ENCODE measurements around the gene RABGAP1L. TPM values are rescaled to one million over a fixed set of nuclear protein-coding genes. Genes with fewer than 3 reads are reported as not detected.
"Not testable (repeated sequence)": the region's sequence is repeated elsewhere in the genome, so short reads cannot be mapped to it uniquely, and the experiment has no call there.

RABGAP1L gene
- 10 to 100 TPM; 21.6 to 29.8 (median 29.6) TPM for polyA plus RNA-seq (ENCODE audit: insufficient read length in 4 of 4)

DNA sequence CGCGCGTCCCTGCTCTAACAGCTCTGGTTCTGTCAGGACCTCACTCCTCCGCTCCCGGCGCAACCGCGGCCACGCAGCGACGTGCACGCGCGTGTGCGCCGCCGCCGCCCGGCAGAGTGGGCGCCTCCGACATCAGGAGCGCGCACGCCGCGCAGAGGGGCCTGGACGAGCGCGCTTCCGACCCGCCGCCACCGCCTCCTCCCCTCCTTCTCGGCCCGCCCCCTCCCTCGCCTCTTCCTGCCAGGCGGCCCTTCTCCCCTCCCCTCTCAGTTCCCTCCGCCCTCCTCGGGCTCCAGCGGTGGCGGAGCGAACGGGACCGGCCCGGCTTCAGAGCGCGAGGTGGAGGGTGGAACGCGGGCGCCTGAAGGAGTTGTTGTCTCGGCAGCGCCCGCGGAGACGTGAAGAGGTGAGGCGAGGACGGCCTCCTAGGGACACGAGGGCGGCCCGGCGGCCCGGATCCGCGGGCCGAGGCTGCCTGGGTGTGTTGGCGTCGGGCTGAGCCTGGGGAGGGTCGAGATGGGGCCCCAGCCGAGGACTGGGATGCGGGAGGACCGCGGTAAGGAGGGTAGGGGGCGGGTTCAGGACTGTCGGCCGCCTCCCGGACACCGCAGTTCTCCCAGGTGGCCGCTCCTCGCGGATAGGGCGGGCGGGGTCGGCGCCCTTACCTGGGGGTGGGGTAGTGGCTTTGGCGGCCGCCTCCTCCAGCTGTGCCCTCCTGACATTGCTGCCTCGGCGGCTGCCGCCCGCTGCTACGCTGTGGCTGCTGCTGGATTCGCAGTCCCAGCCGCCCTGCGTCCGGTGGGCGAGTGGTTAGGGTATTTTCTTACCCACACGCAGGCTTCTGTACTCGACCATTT lies at the start of gene RABGAP1L:
Gene RABGAP1L, plus strand, starts transcription at position 269 of the 857 bp plus-strand sequence.
- peak; percentile 88 to 93 (median 92) for DNase-seq (ENCODE audit: low read depth in 4 of 4, low spot score in 3 of 4)

DNA sequence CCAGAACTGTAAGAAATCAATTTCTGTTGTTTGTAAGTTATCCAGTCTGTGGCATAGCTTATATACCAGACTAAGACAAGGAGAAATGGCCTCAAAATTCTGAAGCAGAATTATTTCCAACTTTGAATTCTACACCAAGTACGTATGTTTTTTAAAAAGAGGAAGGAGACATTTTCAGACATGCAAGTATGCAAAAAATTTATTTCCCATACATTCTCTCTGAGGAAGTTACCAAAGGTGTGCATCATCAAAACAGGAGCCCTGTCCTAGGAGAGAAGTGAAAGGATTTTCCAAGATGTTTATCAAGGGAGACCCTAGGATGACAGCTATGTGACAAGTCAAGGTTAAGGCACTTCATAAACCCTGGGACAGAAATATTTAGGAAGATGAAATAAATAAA lies 49.3 kb upstream of the RABGAP1L start:
- DNase-seq (ENCODE audit: low read depth in 4 of 4, low spot score in 3 of 4) = no peak

DNA sequence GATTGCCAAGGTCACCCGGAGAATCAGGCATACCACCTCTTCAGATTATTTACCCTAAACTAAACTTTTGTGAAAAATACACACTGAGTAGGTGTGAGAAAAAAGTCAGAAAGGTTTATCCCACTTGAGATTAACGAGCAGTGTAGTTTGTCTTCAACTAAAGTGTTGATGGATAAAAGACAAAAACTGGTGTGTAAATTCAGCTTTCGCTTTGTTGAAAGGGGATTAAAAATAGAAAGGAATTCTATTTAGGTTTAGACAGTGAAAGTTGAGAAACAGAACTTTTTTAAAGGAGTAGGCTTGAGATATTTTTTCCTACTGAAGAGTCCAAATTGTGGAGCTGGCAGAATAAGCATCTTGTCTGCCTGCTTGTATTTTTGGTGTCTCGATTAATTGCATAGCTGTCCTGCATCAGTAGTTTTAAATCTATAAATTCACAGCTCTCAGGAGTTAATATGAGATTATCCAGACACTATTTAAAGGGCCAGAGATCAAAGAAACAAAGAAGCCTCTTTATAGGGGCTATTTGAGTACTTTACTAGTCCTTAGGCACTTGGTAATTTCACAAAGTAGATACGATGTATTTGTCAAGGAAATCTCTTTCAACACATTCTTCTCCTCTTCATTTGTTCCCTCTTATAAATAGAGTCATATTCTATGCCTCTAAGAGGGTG lies 46.7 kb upstream of the RABGAP1L start:
- no peak for DNase-seq (ENCODE audit: low read depth in 4 of 4, low spot score in 3 of 4)

DNA sequence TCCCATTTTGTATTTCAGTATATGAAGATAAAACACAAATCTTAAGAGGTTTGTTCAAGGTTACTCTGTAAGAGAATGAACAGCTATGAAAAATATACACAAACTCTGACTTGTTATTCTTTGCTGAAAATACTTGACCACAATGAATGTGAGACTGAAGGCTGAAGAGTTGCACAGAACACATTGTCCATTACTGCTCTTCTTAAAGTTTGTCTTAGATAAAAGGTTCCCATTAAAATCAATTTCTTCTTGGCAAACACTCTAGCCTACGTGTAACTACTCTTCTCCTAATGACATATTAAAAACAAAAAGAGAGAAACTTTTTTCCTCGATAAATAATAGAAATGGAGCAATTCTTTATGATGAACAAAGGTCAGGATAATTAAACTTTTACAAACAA lies 45.2 kb upstream of the RABGAP1L start:
- DNase-seq (ENCODE audit: low read depth in 4 of 4, low spot score in 3 of 4) = no peak

DNA sequence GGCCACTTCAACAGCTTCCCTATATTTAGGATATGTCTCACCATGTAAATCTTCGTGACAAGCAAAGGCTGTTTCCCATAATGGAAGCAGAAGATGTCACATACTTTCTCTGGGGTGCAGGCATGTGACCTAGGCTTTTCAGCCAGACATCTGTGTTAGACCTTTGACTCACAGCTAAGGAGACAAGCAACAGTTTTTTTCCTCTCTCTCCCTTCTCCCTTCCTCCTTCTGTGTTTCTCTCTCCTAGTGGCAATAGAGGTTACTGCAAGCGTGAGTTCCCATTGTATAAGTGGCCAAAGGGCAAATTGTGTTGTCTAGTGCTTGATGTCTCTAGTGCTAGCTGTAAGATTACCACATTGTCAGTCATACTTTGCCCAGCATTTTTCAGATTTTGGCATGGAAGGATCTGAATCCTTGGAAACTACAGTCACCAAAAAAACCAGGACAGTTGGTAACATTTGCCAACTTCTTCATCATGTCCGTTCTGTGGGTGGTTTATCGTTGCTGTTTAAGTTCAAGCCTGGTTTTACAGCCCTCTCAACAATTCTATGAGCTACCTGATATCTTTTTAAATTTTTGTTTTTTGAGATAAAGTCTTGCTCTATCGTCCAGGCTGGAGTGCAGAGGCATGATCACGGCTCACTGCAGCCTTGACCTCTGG lies 44.4 kb upstream of the RABGAP1L start:
- no peak for DNase-seq (ENCODE audit: low read depth in 4 of 4, low spot score in 3 of 4)

DNA sequence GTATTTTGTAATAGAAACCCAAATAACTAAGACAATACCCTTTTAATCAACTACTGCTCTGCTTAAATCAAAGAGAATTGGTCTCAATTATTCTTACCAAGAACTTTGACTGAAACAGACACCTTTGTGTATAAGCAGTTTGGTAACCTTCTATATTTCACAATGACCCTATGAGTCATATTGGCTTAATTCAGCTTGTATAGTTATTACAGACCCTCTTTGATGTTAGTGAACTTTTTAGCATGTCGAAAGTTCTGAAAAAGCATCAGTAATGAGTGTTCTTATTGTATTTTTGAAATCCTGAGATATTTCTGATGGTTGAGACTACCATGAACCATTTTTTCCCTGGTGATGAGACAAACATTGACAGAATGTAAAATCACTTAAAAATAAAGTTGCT lies 43.3 kb upstream of the RABGAP1L start:
- no peak for DNase-seq (ENCODE audit: low read depth in 4 of 4, low spot score in 3 of 4)

DNA sequence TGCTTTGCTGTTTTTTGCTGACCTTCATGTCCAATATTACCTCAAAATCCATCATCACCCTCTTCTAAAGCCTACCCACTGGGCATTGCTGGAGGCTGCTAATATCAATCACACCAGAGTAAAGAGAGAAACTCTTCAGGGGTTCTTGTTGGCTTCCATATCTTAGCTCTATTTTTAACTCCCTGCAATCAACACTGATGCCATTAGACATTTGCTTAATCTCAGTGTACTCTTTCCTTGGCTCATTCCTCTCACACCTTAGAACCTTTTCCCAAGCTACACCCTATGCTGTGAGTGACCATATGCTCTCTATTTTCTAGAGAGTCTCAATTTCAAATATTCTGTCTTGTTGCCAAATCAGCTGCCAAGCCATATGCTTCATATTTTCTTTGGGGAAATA lies 40.6 kb upstream of the RABGAP1L start:
- no peak for DNase-seq (ENCODE audit: low read depth in 4 of 4, low spot score in 3 of 4)

DNA sequence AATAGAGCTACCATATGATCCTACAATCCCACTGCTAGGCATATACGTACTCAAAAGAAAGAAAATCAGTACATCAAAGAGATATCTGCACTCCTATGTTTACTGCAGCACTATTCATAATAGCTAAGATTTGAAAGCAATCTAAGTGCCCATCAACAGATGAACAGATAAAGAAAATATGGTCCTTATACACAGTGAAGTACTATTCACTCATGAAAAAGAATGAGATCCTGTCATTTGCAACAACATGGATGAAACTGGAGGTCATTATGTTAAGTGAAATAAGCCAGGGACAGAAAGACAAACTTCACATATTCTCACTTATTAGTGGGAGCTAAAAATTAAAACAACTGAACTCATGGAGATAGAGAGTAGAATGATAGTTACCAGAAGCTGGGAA lies 37.0 kb upstream of the RABGAP1L start:
- DNase-seq (ENCODE audit: low read depth in 4 of 4, low spot score in 3 of 4) = not testable (repeated sequence)

DNA sequence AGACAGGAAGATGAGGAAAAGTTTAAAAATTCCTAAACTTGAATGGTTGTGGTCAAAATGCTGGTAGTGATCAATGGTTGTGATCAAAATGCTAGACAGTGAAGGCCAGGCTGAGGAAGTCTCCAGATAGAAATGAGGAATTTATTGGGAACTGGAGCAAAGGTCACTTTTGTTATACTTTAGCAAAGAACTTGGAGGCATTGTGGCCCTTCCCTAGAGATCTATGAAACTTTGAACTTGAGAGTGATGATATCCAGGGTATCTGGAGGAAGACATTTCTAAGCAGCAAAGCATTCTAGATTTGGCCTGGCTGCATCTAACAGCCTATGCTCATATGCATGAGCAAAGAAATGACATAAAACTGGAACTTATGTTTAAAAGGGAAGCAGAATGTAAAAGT lies 35.5 kb upstream of the RABGAP1L start:
- no peak for DNase-seq (ENCODE audit: low read depth in 4 of 4, low spot score in 3 of 4)

DNA sequence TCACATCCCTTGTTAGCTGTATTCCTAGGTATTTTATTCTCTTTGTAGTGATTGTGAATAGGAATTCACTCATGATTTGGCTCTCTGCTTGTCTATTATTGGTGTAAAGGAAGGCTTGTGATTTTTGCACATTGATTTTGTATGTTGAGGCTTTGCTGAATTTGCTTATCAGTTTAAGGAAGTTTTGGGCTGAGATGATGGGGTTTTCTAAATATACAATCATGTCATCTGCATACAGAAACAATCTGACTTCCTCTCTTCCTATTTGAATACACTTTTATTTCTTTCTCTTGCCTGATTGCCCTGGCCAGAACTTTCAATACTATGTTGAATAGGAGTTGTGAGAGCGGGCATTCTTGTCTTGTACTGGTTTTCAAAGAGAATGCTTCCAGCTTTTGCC lies 32.1 kb upstream of the RABGAP1L start:
- not testable (repeated sequence) for DNase-seq (ENCODE audit: low read depth in 4 of 4, low spot score in 3 of 4)

DNA sequence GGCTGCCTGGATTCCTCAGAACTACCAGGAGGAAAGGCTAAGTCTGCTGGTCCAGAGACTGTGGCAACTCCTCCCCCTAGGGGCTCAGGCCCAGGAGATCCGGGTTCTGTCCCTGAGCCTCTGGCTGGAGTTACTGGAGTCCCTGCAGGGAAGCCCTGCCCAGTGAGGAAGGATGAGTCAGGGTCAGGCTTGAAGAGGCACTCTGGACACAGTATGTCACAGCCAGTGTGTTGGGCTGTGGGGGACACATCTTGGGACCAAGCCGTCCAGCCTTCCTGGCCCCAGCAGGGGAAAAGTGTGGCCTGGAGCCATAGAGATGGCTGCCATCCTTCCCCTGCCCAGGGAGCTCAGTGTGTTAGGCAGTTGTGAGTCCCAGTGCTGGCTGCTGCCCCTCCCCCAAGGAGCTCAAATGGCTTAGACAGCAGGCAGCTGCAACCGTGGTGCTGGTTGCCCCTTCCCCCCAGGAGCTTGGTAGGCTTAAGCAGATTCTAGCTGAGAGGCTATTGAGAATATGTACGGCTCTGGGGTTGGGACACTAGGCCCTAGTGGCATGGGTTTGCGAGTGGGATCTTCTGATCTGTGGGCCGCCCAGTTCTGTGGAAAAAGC lies 28.2 kb upstream of the RABGAP1L start:
- DNase-seq (ENCODE audit: low read depth in 4 of 4, low spot score in 3 of 4) = no peak

DNA sequence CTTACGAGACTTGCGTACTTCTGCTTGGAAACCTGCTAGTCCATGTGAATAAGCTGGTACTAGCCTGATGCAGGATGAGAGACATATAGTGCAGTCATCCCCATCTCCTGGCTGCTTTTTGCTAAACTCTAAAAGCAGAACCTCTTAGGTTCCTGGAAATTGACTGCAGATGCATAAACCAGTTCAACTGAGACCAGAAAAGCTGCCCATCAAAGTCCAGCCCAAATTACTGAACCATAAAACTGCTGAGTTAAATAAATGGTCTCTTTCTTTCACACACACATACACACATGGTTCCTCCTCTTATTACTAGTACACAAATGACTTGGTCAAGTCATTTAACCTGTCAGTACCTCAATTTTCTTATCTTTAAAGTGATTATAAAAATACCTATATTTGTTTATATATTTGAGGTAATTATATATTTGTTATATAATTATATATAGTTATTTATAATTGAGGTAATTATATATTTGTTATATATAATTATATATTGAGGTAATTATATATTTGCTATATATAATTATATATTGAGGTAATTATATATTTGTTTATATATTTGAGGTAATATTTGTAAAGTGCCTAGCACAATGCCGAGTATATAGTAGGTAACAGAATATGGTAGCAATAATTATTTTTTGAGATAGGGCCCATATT lies 25.2 kb upstream of the RABGAP1L start:
- DNase-seq (ENCODE audit: low read depth in 4 of 4, low spot score in 3 of 4) = no peak

DNA sequence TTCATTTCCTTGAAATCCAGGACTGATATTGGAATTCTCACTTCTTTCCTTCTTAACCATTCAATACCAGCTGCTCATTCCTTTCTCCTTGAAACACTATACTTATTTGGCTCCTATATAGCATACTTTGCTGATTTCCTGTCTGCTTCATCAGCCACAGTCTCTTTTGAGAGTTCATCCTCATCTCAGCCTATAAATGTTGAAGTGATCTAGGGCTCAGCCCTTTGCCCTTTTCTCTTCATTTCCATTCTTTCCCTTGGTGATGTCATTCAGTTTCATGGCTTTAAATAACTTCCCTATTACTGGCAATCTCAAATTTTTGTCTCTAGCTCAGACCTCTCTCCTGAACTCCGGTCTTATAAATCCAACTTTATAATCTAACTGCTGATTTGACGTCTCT lies 24.1 kb upstream of the RABGAP1L start:
- DNase-seq (ENCODE audit: low read depth in 4 of 4, low spot score in 3 of 4) = no peak

DNA sequence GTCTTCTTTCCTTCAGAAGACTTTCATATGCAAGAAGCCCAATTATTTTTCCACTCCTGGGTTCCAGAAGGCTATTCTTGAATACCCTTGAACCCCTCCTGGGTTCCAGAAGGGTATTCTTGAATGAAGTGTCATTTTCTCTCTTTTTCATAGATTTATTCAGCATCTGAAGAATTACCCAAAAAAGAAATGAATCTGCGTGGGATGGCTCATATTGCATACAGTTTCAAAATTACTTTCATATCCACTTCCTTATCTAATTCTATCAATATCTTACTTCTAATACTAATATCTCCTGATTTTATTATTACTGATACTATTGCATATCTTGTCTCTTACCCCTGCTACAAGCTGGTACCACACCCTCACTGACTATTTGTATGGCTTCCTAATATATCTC lies 22.6 kb upstream of the RABGAP1L start:
- DNase-seq (ENCODE audit: low read depth in 4 of 4, low spot score in 3 of 4) = no peak

DNA sequence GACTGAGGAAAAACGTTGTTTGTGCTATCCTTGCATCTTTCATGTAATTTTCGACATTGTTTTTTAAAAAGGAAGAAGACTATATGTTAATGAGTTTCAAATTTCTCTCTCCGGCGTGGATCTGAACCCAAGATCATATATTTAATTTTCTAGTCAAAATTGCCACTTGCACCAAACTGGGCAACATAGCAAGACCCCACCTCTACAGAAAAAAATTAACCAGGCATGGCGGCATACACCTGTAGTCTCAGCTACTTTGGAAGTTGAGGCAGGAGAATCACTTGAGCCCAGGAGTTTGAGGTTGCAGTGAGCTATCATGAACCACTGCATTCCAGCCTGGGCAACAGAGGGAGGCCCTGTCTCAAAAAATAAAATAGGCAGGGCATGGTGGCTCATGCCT lies 16.5 kb upstream of the RABGAP1L start:
- DNase-seq (ENCODE audit: low read depth in 4 of 4, low spot score in 3 of 4) = no peak

DNA sequence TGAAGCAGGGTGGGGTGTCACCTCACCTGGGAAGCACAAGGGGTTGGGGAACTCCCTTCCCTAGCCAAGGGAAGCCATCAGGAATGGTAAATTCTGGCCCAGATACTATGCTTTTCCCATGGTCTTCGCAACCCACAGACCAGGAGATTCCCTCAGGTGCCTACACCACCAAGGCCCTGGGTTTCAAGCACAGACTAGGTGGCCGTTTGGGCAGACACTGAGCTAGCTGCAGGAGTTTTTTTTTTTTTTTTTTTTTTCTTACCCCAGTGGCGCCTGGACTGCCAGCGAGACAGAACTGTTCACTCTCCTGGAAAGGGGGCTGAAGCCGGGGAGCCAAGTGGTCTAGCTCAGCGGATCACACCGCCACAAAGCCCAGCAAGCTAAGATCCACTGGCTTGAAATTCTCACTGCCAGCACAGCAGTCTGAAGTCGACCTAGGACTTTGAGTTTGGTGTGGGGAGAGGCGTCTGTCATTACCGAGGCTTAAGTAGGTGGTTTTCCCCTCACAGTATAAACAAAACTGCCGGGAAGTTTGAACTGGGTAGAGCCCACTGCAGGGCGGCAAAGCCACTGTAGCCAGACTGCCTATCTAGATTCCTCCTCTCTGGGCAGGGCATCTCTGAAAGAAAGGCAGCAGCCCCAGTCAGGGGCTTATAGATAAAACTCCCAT lies 15.5 kb upstream of the RABGAP1L start:
- DNase-seq (ENCODE audit: low read depth in 4 of 4, low spot score in 3 of 4) = not testable (repeated sequence)

DNA sequence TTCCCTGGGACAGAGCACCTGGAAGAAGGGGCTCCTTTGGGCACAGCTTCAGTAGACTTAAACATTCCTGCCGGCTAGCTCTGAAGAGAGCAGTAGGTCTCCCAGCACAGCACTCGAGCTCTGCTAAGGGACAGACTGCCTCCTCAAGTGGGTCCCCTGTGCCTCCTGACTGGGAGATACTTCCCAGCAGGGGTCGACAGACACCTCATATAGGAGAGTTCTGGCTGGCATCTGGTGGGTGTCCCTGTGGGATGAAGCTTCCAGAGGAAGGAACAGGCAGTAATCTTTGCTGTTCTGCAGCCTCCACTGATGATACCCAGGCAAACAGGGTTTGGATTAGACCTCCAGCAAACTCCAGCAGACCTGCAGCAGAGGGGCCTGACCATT lies 14.9 kb upstream of the RABGAP1L start:
- DNase-seq (ENCODE audit: low read depth in 4 of 4, low spot score in 3 of 4) = not testable (repeated sequence)

DNA sequence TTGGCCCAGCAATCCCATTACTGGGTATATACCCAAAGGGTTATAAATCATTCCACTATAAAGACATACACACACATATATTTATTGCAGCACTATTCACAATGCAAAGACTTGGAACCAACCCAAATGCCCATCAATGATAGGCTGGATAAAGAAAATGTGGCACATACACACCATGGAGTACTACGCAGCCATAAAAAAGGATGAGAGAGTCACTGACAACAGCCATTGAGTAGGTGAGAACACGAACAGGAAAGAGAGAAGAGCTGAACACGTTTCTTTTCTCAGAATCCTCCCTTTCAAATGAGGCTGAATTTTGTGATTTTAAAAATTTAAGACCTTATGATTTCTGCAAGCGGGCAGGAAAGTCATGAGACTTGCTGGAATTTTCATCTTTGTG lies 10.1 kb upstream of the RABGAP1L start:
- no peak for DNase-seq (ENCODE audit: low read depth in 4 of 4, low spot score in 3 of 4)

DNA sequence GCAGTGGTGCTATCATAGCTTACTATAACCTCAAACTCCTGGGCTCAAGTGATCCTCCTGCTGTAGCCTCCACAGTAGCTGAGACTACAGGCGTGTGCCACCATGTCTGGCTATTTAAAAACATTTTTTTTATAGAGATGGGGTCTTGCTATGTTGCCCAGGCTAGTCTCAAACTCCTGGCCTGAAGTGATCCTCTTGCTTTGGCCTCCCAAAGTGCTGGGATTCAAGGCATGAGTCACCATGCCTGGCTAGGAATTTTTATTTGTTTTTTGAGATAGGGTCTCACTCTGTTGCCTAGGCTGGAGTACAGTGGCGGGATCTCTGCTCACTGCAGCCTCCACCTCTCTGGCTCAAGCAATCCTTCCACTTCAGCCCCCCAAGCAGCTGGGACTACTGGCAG lies 8.8 kb upstream of the RABGAP1L start:
- no peak for DNase-seq (ENCODE audit: low read depth in 4 of 4, low spot score in 3 of 4)

DNA sequence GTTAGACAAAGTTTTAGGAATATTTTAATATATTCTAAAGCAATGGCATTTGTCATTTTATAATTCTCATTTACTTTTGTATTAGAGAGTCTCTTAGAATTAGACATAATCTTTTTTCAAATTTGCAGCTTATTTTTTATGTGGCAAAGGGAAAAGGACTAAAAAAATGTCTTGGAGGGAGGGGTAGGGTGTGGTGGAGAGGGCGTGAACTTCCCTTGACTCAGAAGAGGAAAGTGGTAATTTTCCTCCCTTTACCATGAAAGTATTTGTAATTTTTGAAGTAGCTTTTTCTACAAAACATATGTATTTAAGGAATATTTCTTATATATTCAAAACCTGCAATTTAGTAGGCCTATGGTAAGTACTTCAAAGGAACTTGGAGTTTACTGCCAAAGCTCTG lies 6.9 kb upstream of the RABGAP1L start:
- no peak for DNase-seq (ENCODE audit: low read depth in 4 of 4, low spot score in 3 of 4)
